ENCODE measurements around the gene AEBP2.
A peak's percentile ranks its signal among the peaks of the same experiment; 100 is the strongest.
"Not testable (repeated sequence)": the region's sequence is repeated elsewhere in the genome, so short reads cannot be mapped to it uniquely, and the experiment has no call there.

AEBP2 gene

DNA sequence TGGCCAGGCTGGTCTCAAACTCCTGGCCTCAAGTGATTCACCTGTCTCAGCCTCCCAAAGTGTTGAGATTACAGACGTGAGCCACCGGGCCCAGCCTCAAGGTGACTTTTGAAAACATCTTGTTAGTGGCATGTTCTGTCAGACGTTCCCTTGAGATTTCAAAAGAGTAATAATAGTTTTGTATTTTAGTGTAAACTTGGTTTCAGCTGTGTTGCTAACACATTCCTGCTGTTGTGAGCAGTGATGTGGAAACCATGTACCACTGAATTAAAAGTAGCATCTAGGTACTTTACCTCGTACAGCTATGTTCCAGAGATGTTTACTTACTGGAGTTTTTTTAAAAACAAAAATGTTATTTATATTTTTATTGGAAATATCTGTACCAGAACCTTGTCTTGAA lies 111.3 kb downstream of the AEBP2 start:
- no peak for DNase-seq (ENCODE audit: low read depth, low spot score)
- no peak overlapping the region for H3K4me3 ChIP-seq (ENCODE audit: low read depth, low read length)
- in situ Hi-C loops (cut with HindIII; ENCODE audit: low sequenced_read_pairs), result no loop called here
- TF ChIP-seq CTCF (IDR thresholded peaks at IDR 0.05; ENCODE audit: low read depth, low read length), result no peak

GRCh38 chr12:19552441-19553097 lies 113.3 kb downstream of the AEBP2 start:
- in situ Hi-C loops (cut with HindIII; ENCODE audit: low sequenced_read_pairs); H3K4me3 ChIP-seq (ENCODE audit: low read depth, low read length); DNase-seq (ENCODE audit: low read depth, low spot score): not testable (repeated sequence)

- in situ Hi-C loops (cut with HindIII; ENCODE audit: low sequenced_read_pairs), result no loop called here
- no peak for DNase-seq (ENCODE audit: low read depth, low spot score)
- no peak overlapping the region for H3K4me3 ChIP-seq (ENCODE audit: low read depth, low read length)
- TF ChIP-seq CTCF (IDR thresholded peaks at IDR 0.05; ENCODE audit: low read depth, low read length), result no peak
These were observed 113.9 kb downstream of the AEBP2 start for GRCh38 chr12:19553175-19553574.

GRCh38 chr12:19561411-19561961 lies 122.2 kb downstream of the AEBP2 start:
- in situ Hi-C loops (cut with HindIII; ENCODE audit: low sequenced_read_pairs), result no loop called here
- peak; percentile 44 for DNase-seq (ENCODE audit: low read depth, low spot score)
- TF ChIP-seq CTCF (IDR thresholded peaks at IDR 0.05; ENCODE audit: low read depth, low read length), result no peak
- no peak overlapping the region for H3K4me3 ChIP-seq (ENCODE audit: low read depth, low read length)
